IPS DF 6.9 (cell line): Measurements from ENCODE around the gene CALHM5.

Source experiments
- DNase-seq: peaks from one replicate; pipeline ENCODE4 v3.0.0-alpha.2; 2013; ENCODE audit warnings: low read depth, low spot score
- H3K27ac ChIP-seq: one replicate; pipeline ENCODE4 v1.5.1; 2013; ENCODE audit warnings: low read length, control low read depth
- H3K27me3 ChIP-seq: 2 replicates; pipeline ENCODE4 v1.6.1; 2013; ENCODE audit warnings: mild to moderate bottlenecking, low read length; ENCODE audit not compliant: control insufficient read depth, insufficient read depth
- H3K36me3 ChIP-seq: 2 replicates; pipeline ENCODE4 v1.6.1; 2013; ENCODE audit warnings: low read length; ENCODE audit not compliant: control insufficient read depth, insufficient read depth
- H3K4me1 ChIP-seq: 2 replicates; pipeline ENCODE4 v1.6.1; 2013; ENCODE audit warnings: low read length; ENCODE audit not compliant: control insufficient read depth, insufficient read depth
- H3K4me3 ChIP-seq: 2 replicates; pipeline ENCODE4 v1.5.1; 2013; ENCODE audit warnings: mild to moderate bottlenecking, low read length
- H3K9me3 ChIP-seq: 2 replicates; pipeline ENCODE4 v1.6.1; 2013; ENCODE audit warnings: low read length, inconsistent platforms; ENCODE audit not compliant: control insufficient read depth, insufficient read depth
- WGBS: extraction: QIAGEN DNeasy Blood & Tissue Kit; methylation state at CpG from one replicate; pipeline ENCODE4 v1.1.7; 2013; ENCODE audit warnings: mixed read lengths, missing lambda C conversion rate; ENCODE audit not compliant: insufficient read length, insufficient coverage; 5-methylcytosine and 5-hydroxymethylcytosine counted together

Gene CALHM5

DNA sequence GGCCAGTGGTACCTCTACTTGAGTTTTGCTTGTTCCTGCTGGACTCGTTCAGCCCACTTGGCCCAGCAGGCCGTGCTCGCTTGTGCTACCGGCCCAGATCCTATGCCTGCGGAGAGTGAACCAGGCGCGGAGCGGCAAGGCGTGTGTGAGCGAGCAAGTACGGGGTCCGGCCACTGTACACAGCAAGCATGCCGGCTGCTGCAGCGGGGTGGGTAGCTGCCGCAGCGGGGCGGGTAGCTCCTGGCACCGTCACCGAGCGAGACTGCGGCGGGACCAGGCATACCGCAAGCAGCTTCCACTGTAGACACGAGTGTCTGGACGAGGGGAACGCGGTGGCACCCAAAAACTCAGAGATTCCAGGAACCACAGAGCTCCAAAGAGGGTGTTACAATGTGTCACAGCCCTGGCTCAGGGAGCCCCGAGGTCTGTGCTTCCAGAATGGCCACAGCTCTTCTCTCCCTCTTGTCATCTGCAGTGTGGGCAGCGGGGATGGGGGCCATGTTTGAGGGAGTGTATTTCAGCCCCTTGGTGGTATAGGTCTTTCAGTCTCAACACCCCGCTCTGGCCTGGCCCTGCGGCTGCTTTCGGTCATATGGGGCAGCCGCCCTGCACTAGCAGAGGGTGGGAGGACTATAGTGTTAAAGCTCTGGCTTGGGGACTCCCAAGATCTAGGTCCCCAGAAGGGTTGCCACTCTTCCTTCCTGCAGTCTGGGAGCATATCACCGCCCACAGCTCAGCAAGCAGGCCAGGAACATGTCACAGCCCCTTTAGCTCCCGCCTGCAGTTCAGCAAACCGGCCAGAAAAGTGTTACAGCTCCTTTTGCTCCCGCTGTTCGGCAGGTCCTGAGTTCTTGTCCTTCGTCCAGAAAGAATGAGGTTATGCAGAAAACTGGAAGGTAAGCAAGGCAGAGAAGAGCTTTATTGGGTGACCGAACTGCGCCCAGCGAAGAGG, 53.8 kb downstream of the CALHM5 start:
- Histone ChIP-seq H3K27ac (no peak overlapping the region), H3K9me3 (no peaks in the 10 kb centered on the region), H3K36me3 (no peaks in the 10 kb centered on the region), H3K27me3 (no peaks in the 10 kb centered on the region), H3K4me3 (no peak overlapping the region), H3K4me1 (no peaks in the 10 kb centered on the region)
- no peak for DNase-seq
- WGBS, result no CpG with 5 or more reads among the region's 42 CpGs

DNA sequence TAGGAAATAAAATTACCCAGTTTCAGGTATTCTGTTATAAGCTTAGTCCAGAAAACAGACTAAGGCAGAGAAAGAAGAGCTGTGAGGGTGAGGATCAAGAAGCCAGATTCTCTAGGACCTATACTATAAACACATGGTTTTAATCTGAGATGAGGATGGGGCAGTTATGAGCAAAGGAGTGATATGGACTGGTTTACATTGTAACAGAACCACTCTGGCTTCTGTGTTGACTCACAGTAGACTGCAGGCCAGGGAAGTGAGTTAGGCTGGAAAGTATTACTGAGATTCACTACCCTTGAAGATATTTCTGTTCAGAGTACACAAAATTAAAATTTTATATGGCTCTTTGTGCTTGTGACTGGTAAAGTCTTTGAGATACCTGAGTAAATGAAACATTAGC, 56.7 kb downstream of the CALHM5 start:
- Histone ChIP-seq H3K36me3 (no peaks in the 10 kb centered on the region), H3K27ac (no peak overlapping the region), H3K27me3 (no peaks in the 10 kb centered on the region), H3K4me3 (no peak overlapping the region), H3K9me3 (no peaks in the 10 kb centered on the region), H3K4me1 (no peaks in the 10 kb centered on the region)
- no peak for DNase-seq

DNA sequence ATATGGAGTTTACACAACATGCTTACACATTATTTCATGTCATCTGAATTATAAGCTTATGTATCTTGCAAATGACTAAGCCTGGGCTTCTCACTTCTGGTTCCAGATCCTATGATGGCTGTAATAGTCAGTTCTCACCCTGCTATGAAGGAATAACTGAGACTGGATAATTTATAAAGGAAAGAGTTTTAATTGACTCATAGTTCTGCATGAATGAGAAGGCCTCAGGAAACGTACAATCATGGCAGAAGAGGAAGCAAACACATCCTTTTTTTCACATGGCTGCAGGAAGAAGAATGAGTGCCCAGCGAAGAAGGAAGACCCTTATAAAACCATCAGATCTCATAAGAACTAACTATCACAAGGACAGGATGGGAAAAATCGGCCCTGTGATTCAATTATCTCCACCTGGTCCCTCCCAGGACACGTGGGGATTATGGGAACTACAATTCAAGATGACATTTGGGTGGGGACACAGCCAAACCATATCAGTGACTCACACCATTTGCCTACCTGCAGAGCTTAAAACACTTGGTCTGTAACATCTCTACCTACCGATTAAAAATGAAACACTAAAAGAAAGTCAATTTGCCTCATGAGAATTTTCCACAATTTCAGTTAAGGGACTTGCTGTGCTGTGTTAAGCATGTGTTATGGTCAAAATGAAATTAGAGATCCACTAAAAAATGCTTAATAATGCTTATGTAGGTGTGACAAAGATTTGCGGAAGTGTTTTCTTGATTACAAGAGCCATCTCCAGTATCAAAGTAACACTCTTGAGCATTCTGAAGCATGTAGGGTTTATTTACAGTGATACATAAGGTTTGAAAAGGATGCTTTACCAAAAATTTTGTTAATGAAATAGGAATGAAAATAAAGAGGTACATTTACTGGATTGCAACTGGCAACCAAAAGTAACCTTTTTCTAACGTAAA, 57.6 kb downstream of the CALHM5 start:
- no peak overlapping the region for H3K27ac ChIP-seq
- H3K9me3 ChIP-seq, result no peaks in the 10 kb centered on the region
- WGBS, result no CpG with 5 or more reads among the region's 7 CpGs
- no peaks in the 10 kb centered on the region for H3K4me1 ChIP-seq
- no peaks in the 10 kb centered on the region for H3K27me3 ChIP-seq
- no peak overlapping the region for H3K4me3 ChIP-seq
- DNase-seq, result no peak
- H3K36me3 ChIP-seq, result no peaks in the 10 kb centered on the region

DNA sequence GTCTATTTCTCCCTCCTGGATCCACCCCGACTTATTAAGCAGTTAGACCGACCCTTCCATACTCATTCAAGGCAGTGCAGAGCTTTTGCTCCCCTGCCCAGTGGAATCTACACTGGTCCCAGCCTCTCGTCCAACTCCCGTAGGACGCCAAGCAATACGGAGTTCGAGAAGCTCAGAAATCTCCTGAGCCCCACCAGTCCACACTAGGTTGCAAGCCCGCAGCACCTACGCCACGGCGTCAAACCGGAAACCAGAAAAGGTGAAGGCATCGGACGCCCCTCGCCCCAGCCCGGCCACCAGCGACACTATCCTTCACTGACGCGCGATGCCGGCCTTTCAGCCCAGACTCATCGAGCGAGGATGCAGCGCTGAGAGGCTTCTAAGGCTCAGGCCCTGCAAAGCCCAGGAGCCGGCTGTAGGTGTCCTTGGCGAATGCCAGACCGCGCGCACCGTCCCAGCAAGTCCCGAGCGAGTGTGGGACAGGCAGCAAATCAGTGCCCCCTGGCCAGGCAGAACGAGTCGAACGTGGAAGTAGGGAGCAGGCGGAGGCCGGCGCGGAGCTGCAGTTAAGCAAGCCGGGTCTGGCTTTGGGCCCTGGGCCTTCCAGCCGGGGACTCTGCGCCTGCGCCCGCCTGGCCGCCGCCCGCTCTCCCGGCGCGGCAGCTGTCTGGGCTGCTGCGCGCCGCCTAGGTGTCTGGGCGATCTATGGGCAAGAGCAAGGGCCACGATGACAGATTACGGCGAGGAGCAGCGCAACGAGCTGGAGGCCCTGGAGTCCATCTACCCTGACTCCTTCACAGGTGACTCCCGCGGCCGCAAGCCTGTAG, 59.6 kb downstream of the CALHM5 start, which contains the start of gene RWDD1:
Gene RWDD1, plus strand, starts transcription at position 649 of the 827 bp plus-strand sequence. Its CDS starts 79 bp downstream, at position 728.
- Histone ChIP-seq H3K27ac (no peak within 1 kb of the TSS), H3K4me3 (peak within 1 kb of the TSS; percentile 85)

DNA sequence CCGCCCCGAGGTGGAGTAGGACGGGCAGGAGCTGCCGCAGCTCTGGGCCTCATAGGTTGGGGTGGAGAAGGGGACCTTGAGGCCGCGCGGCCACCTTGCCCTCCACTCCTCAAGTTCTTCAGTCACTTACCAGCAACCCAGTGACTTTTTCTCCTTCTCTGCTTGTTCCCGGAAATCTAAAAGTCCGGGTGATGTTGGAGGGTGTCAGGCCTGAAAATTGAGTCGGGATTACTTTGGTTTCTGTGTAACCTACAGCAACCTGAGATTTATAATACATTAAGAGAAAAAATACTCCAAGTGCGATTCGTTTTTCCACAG, 60.2 kb downstream of the CALHM5 start:
- H3K4me3 ChIP-seq, result peak overlapping the region; percentile 85
- H3K9me3 ChIP-seq, result no peaks in the 10 kb centered on the region
- WGBS, result no CpG with 5 or more reads among the region's 12 CpGs
- H3K27ac ChIP-seq, result no peak overlapping the region
- H3K27me3 ChIP-seq, result no peaks in the 10 kb centered on the region
- H3K4me1 ChIP-seq, result no peaks in the 10 kb centered on the region
- H3K36me3 ChIP-seq, result no peaks in the 10 kb centered on the region
- no peak for DNase-seq

More for the DNA sequence above, 59.6 kb downstream of the CALHM5 start, which contains the start of gene RWDD1:
- H3K4me1 ChIP-seq, result no peaks in the 10 kb centered on the region
- H3K27me3 ChIP-seq, result no peaks in the 10 kb centered on the region
- H3K36me3 ChIP-seq, result no peaks in the 10 kb centered on the region
- WGBS, result no CpG with 5 or more reads among the region's 62 CpGs
- H3K9me3 ChIP-seq, result no peaks in the 10 kb centered on the region
- peak; percentile 95 for DNase-seq

DNA sequence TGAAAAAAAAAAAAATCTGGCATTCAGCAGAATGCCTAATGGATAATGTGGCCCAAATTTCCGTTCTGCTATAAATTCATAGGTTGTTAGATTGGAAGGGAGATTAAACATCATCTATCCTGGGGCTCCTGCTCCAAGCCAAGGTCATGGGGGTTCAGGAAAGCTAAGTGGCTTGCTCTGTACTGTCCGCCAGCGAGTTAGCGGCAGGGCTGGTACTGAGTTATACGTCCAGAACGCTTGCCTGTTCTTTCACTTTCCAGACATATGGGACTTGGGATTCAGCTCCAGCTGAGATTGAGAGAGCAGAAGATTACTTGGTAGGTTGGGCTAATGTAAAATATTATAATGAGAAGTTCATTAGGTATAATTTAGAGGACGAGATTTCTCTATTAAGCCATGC, 60.7 kb downstream of the CALHM5 start:
- Histone ChIP-seq H3K9me3 (no peaks in the 10 kb centered on the region), H3K27ac (no peak overlapping the region), H3K4me3 (peak overlapping the region; percentile 85; the same call in 1 of the 2 replicates), H3K4me1 (no peaks in the 10 kb centered on the region), H3K36me3 (no peaks in the 10 kb centered on the region), H3K27me3 (no peaks in the 10 kb centered on the region)
- no peak for DNase-seq
- WGBS, result no CpG with 5 or more reads among the region's 7 CpGs
